ENCODE results near the gene KLHDC4.

DNA sequence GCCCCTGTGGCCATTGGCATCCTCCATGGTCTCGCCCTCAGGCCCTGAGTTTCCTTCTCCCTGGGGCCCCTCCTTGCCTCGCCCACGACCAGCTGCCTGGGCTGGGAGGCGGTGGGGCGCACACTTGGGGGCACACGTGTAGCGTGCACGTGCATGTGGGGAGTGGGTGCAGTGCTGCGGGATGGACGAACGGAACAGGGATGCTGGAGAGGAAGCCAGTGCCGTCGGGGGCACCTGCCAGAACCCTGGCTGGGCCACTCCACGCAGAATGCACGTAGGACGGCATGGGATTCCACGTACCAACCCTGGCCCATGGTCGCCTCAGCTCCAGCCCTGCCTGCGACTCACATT is 80.4 kb downstream of the KLHDC4 start:
- TF ChIP-seq, protein P1, sequence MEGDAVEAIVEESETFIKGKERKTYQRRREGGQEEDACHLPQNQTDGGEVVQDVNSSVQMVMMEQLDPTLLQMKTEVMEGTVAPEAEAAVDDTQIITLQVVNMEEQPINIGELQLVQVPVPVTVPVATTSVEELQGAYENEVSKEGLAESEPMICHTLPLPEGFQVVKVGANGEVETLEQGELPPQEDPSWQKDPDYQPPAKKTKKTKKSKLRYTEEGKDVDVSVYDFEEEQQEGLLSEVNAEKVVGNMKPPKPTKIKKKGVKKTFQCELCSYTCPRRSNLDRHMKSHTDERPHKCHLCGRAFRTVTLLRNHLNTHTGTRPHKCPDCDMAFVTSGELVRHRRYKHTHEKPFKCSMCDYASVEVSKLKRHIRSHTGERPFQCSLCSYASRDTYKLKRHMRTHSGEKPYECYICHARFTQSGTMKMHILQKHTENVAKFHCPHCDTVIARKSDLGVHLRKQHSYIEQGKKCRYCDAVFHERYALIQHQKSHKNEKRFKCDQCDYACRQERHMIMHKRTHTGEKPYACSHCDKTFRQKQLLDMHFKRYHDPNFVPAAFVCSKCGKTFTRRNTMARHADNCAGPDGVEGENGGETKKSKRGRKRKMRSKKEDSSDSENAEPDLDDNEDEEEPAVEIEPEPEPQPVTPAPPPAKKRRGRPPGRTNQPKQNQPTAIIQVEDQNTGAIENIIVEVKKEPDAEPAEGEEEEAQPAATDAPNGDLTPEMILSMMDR (IDR thresholded peaks at IDR 0.05; ENCODE audit: insufficient read depth, low read length, poor library complexity, severe bottlenecking) = no peak
- no peak for TF ChIP-seq EZH2phosphoT487 (conservative IDR thresholded peaks at IDR 0.05; ENCODE audit: low read length)

Data from SU-DHL-6 (cell line).